ENCODE data around the gene KCNK1. TPM values are rescaled to one million over a fixed set of nuclear protein-coding genes. Genes with fewer than 3 reads are reported as not detected.
A peak's percentile ranks its signal among the peaks of the same experiment; 100 is the strongest.

Gene KCNK1
- total RNA-seq, 1 experiment from 2014 or later = 39.2 TPM

DNA sequence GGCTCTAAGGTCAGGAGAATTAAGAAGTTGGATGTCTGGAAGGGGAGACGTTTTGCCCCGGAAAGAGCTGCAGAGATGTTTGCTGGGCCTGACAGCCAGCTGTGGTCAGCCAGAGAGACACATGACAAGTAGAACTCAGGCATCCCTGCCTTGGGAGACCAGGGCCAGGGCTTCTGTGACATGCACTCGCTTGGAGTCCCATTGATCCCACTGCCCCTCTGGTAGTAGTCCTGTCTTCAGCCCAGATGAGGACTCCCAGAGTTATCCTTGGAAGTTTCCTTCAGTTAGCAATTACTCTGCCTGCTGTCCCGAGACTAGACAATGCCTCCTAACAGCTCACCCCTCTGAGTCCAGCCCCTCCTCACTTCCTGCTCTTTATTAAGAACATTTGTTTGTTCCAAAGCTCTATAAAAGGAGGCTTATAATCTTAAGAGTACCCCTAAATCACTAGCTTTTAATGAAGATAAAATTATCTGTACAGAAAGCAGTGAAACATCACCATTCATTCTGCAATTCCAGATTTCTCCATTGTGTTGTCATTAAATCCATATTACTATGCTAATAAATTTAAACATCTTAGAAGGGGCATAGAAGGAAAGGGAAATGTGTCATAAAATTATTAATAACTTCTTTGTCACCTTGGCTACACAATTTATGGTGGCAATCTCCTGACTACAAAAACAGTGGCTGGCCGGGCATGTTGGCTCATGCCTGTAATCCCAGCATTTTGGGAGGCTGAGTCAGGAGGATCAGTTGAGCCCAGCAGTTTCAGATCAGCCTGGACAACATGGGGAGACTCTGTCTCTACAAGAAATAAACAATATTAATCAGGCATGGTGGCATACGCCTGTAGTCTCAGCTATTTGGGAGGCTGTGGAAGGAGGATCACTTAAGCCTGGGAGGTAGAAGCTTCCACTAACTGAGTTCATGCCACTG lies 94.2 kb downstream of the KCNK1 start:
- H3K27ac Mint-ChIP-seq (ENCODE audit: unreplicated experiment) = peak overlapping the region; percentile 95

DNA sequence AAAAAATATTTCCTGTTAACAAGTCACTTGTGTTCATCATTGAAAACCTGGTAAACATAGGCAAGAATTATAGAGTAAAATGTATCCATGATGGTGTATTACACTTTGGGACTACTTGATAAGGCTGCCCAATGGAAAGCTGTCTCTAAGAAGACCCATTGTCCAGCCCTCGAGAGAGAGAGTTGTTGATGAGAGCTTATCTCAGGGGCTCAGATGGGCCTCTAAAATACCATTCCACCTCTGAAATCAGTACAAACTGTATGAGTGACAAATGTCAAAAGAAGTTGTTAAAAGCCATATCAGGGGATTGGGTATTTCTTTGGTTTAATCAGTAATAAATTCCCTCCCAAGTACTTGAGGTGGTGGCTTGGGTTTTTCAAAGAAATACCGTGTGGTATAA lies 96.1 kb downstream of the KCNK1 start:
- TF ChIP-seq CTCF (IDR thresholded peaks at IDR 0.05; ENCODE audit: unreplicated experiment) = no peak
- no peaks in the 10 kb centered on the region for H3K36me3 Mint-ChIP-seq (ENCODE audit: insufficient read depth, unreplicated experiment)
- H3K4me1 Mint-ChIP-seq (ENCODE audit: low read depth, unreplicated experiment) = peaks cover 43% of the 10 kb centered on the region
- no peaks in the 10 kb centered on the region for H3K9me3 Mint-ChIP-seq (ENCODE audit: low read depth, unreplicated experiment)
- DNase-seq = no peak
- H3K27ac Mint-ChIP-seq (ENCODE audit: unreplicated experiment) = no peak overlapping the region
- no peak overlapping the region for H3K4me3 Mint-ChIP-seq (ENCODE audit: low read depth, unreplicated experiment)
- BruUV-seq (replicated peaks) = no TSS peak
- intact Hi-C loops (cut with micrococcal nuclease; ENCODE audit: unreplicated experiment) = no loop called here
- no peaks in the 10 kb centered on the region for H3K27me3 Mint-ChIP-seq (ENCODE audit: unreplicated experiment)
- CTCF ChIA-PET = no interaction called here

More for the DNA sequence above, 94.2 kb downstream of the KCNK1 start:
- BruUV-seq (replicated peaks) = no TSS peak
- Mint-ChIP-seq H3K36me3 (ENCODE audit: insufficient read depth, unreplicated experiment) (no peaks in the 10 kb centered on the region), H3K4me1 (ENCODE audit: low read depth, unreplicated experiment) (peaks cover 61% of the 10 kb centered on the region), H3K4me3 (ENCODE audit: low read depth, unreplicated experiment) (peak overlapping the region; percentile 65), H3K27me3 (ENCODE audit: unreplicated experiment) (no peaks in the 10 kb centered on the region), H3K9me3 (ENCODE audit: low read depth, unreplicated experiment) (no peaks in the 10 kb centered on the region)
- CTCF ChIA-PET = interaction anchor here (0.6 to 1.0 kb wide), 2 partner anchors 13 to 107 kb away, joined by 3 to 7 read pairs; no protein-coding TSS in a partner anchor
- no peak for DNase-seq
- intact Hi-C loops (cut with micrococcal nuclease; ENCODE audit: unreplicated experiment) = loop anchor here (2.0 kb wide), 2 partner anchors 51 to 93 kb away; partner anchors contain the start of gene KCNK1
- no peak for TF ChIP-seq CTCF (IDR thresholded peaks at IDR 0.05; ENCODE audit: unreplicated experiment)

DNA sequence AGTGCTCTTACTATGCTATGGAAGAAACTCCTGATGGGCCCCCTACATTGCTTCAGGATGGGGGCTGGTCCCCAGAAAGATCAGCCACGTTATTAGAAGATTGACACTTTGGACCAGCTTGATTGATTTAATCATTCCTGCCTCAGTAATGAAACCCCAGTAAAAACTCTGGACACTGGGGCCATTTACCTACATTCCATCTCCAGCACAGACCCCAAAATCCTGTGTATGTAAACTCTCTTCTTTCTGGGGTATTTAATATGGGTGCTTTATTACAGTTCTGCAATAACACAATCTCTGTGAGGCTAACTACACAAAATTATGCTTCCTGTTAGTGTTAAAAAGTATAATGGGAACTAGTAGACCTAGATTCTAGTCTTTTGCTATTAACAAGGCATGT lies 96.6 kb downstream of the KCNK1 start:
- Mint-ChIP-seq H3K9me3 (ENCODE audit: low read depth, unreplicated experiment) (no peaks in the 10 kb centered on the region), H3K36me3 (ENCODE audit: insufficient read depth, unreplicated experiment) (no peaks in the 10 kb centered on the region), H3K4me1 (ENCODE audit: low read depth, unreplicated experiment) (peaks cover 38% of the 10 kb centered on the region), H3K27ac (ENCODE audit: unreplicated experiment) (no peak overlapping the region), H3K4me3 (ENCODE audit: low read depth, unreplicated experiment) (no peak overlapping the region), H3K27me3 (ENCODE audit: unreplicated experiment) (no peaks in the 10 kb centered on the region)
- TF ChIP-seq CTCF (IDR thresholded peaks at IDR 0.05; ENCODE audit: unreplicated experiment) = no peak
- no peak for DNase-seq
- intact Hi-C loops (cut with micrococcal nuclease; ENCODE audit: unreplicated experiment) = no loop called here
- no TSS peak for BruUV-seq (replicated peaks)
- CTCF ChIA-PET = no interaction called here

DNA sequence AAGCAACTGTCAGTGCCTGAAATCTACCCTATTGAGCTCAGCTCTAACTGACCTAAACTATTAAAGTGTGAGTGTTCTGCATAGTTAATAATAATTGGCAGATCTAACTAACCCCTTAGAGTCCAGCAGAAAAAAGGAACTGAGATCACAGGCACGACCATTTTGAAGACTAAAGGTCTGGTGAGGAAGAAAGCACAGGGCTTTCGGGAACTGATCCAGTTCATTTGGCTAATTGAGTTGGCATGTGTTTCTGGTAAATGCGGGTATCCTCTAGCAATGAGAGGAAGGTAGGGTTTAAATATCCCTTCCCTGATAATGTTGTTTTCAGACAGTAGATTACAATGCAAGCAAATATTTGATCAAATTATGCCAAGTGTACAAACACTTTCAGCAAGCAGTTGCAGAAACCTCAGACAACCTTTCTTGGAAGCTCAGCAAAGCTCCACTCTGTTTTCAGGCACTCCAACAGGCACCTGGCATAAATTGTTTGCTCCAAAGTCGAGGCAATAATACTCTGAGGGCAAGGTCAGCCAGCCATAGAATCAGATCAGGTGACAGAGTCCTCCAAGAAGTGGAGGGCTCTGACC lies 100.8 kb downstream of the KCNK1 start:
- BruUV-seq (replicated peaks) = no TSS peak
- Mint-ChIP-seq H3K9me3 (ENCODE audit: low read depth, unreplicated experiment) (no peaks in the 10 kb centered on the region), H3K4me3 (ENCODE audit: low read depth, unreplicated experiment) (no peak overlapping the region), H3K27me3 (ENCODE audit: unreplicated experiment) (no peaks in the 10 kb centered on the region), H3K36me3 (ENCODE audit: insufficient read depth, unreplicated experiment) (no peaks in the 10 kb centered on the region), H3K27ac (ENCODE audit: unreplicated experiment) (no peak overlapping the region), H3K4me1 (ENCODE audit: low read depth, unreplicated experiment) (no peaks in the 10 kb centered on the region)
- no peak for TF ChIP-seq CTCF (IDR thresholded peaks at IDR 0.05; ENCODE audit: unreplicated experiment)
- DNase-seq = no peak
- CTCF ChIA-PET = no interaction called here
- intact Hi-C loops (cut with micrococcal nuclease; ENCODE audit: unreplicated experiment) = no loop called here
